SK-N-SH treated with all-trans-retinoic acid at 6 μM for 48 hours (cell line): ENCODE results near the gene FAM184A.

Experiments used
- ATAC-seq: fragments of 200-7000 bp; cut with Tn5 transposase; 3 replicates; pipeline ENCODE4 v1.9.1; 2020; ENCODE audit warnings: mild to moderate bottlenecking, moderate library complexity
- ARNTL ChIP-seq: fragments of 450-650 bp; formaldehyde crosslinking; IDR thresholded peaks from 2 replicates; pipeline ENCODE4 v1.5.0; 2020; ENCODE audit warnings: low read depth, mild to moderate bottlenecking, moderate library complexity, borderline replicate concordance
- BACH2 ChIP-seq: fragments of 250-450 bp; sonication (Bioruptor Pico); IDR thresholded peaks from 2 replicates; pipeline ENCODE4 v1.9.0; 2021; ENCODE audit warnings: mild to moderate bottlenecking, borderline replicate concordance
- CREB5 ChIP-seq: fragments of 250-450 bp; sonication (Bioruptor Pico); IDR thresholded peaks from 2 replicates; pipeline ENCODE4 v1.5.1; 2020; ENCODE audit warnings: low read depth, mild to moderate bottlenecking, moderate library complexity
- CSDC2 ChIP-seq: fragments of 250-450 bp; sonication (Bioruptor Pico); IDR thresholded peaks from 2 replicates; pipeline ENCODE4 v1.5.0; 2020; ENCODE audit warnings: mild to moderate bottlenecking, moderate library complexity
- CSRNP3 ChIP-seq: fragments of 250-450 bp; sonication (Bioruptor Pico); IDR thresholded peaks from 2 replicates; pipeline ENCODE4 v1.5.1; 2021; ENCODE audit warnings: mild to moderate bottlenecking, moderate library complexity
- ESRRG ChIP-seq: fragments of 250-450 bp; sonication (Bioruptor Pico); IDR thresholded peaks from 2 replicates; pipeline ENCODE4 v1.6.1; 2021; ENCODE audit warnings: mild to moderate bottlenecking
- GLIS3 ChIP-seq: fragments of 250-450 bp; sonication (Bioruptor Pico); IDR thresholded peaks from 2 replicates; pipeline ENCODE4 v1.5.0; 2020; ENCODE audit warnings: mild to moderate bottlenecking, moderate library complexity
- ISL1 ChIP-seq: fragments of 250-450 bp; sonication (Bioruptor Pico); IDR thresholded peaks from 2 replicates; pipeline ENCODE4 v2.1.2; 2022; ENCODE audit warnings: mild to moderate bottlenecking, moderate library complexity
- OSR1 ChIP-seq: fragments of 250-450 bp; sonication (Bioruptor Pico); IDR thresholded peaks from 2 replicates; pipeline ENCODE4 v1.8.0; 2022; ENCODE audit warnings: moderate library complexity, mild to moderate bottlenecking, inconsistent platforms
- RARB ChIP-seq: fragments of 250-450 bp; sonication (Bioruptor Pico); IDR thresholded peaks from 2 replicates; pipeline ENCODE4 v1.8.0; 2021; ENCODE audit warnings: mild to moderate bottlenecking, moderate library complexity
- SNAI2 ChIP-seq: fragments of 250-450 bp; sonication (Bioruptor Pico); IDR thresholded peaks from 2 replicates; pipeline ENCODE4 v1.5.0; 2020; ENCODE audit warnings: mild to moderate bottlenecking, moderate library complexity
- TCF4 ChIP-seq: fragments of 250-450 bp; sonication (Bioruptor Pico); IDR thresholded peaks from 2 replicates; pipeline ENCODE4 v1.8.0; 2021; ENCODE audit warnings: mild to moderate bottlenecking, moderate library complexity, borderline replicate concordance
- TOX ChIP-seq: fragments of 250-450 bp; sonication (Bioruptor Pico); IDR thresholded peaks from 2 replicates; pipeline ENCODE4 v1.8.0; 2021; ENCODE audit warnings: mild to moderate bottlenecking, moderate library complexity, borderline replicate concordance
- TSHZ2 ChIP-seq: fragments of 250-450 bp; sonication (Bioruptor Pico); IDR thresholded peaks from 2 replicates; pipeline ENCODE4 v1.5.0; 2020; ENCODE audit warnings: mild to moderate bottlenecking, moderate library complexity
- ZC3H10 ChIP-seq: fragments of 250-450 bp; sonication (Bioruptor Pico); IDR thresholded peaks from 2 replicates; pipeline ENCODE4 v1.5.1; 2021; ENCODE audit warnings: mild to moderate bottlenecking, moderate library complexity
- ZFP3 ChIP-seq: fragments of 250-450 bp; sonication (Bioruptor Pico); IDR thresholded peaks from 2 replicates; pipeline ENCODE4 v1.5.0; 2020; ENCODE audit warnings: mild to moderate bottlenecking, moderate library complexity
- ZFP30 ChIP-seq: fragments of 450-650 bp; formaldehyde crosslinking; IDR thresholded peaks from 2 replicates; pipeline ENCODE4 v1.5.0; 2022; ENCODE audit warnings: mild to moderate bottlenecking, moderate library complexity
- ZNF565 ChIP-seq: fragments of 450-650 bp; formaldehyde crosslinking; conservative IDR thresholded peaks from 2 replicates; pipeline ENCODE4 v1.5.0; 2020; ENCODE audit warnings: low read depth, mild to moderate bottlenecking, moderate library complexity
- ZNF70 ChIP-seq: fragments of 450-650 bp; formaldehyde crosslinking; IDR thresholded peaks from 2 replicates; pipeline ENCODE4 v1.5.0; 2020; ENCODE audit warnings: mild to moderate bottlenecking, moderate library complexity
- ZNF8 ChIP-seq: fragments of 450-650 bp; formaldehyde crosslinking; IDR thresholded peaks from 2 replicates; pipeline ENCODE4 v1.5.0; 2020; ENCODE audit warnings: mild to moderate bottlenecking, moderate library complexity
- TF ChIP-seq, protein P1 (sequence below): fragments of 250-450 bp; sonication (Bioruptor Pico); IDR thresholded peaks from 2 replicates; pipeline ENCODE4 v1.8.0; 2020; ENCODE audit warnings: mild to moderate bottlenecking, moderate library complexity, borderline replicate concordance

The FAM184A gene

GRCh38 chr6:119067091-119067490 is 11.4 kb downstream of the FAM184A start (continued):
- no peak for TF ChIP-seq ZC3H10

GRCh38 chr6:119066517-119066916 is 11.9 kb downstream of the FAM184A start:
- TF ChIP-seq, protein P1, sequence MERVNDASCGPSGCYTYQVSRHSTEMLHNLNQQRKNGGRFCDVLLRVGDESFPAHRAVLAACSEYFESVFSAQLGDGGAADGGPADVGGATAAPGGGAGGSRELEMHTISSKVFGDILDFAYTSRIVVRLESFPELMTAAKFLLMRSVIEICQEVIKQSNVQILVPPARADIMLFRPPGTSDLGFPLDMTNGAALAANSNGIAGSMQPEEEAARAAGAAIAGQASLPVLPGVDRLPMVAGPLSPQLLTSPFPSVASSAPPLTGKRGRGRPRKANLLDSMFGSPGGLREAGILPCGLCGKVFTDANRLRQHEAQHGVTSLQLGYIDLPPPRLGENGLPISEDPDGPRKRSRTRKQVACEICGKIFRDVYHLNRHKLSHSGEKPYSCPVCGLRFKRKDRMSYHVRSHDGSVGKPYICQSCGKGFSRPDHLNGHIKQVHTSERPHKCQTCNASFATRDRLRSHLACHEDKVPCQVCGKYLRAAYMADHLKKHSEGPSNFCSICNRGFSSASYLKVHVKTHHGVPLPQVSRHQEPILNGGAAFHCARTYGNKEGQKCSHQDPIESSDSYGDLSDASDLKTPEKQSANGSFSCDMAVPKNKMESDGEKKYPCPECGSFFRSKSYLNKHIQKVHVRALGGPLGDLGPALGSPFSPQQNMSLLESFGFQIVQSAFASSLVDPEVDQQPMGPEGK (CRISPR knock-in tag) = no peak
- TF ChIP-seq BACH2 (CRISPR knock-in tag) (no peak), CSDC2 (CRISPR knock-in tag) (no peak), CREB5 (CRISPR knock-in tag) (no peak), CSRNP3 (CRISPR knock-in tag) (no peak), TCF4 (no peak), ZNF70 (CRISPR knock-in tag) (no peak), TSHZ2 (CRISPR knock-in tag) (no peak), GLIS3 (CRISPR knock-in tag) (no peak), SNAI2 (CRISPR knock-in tag) (no peak), ZFP3 (CRISPR knock-in tag) (no peak), RARB (no peak), OSR1 (CRISPR knock-in tag) (no peak), ZC3H10 (no peak)
- no peak for ATAC-seq

GRCh38 chr6:119065955-119066354 is 12.5 kb downstream of the FAM184A start:
- no peak for ATAC-seq

DNA sequence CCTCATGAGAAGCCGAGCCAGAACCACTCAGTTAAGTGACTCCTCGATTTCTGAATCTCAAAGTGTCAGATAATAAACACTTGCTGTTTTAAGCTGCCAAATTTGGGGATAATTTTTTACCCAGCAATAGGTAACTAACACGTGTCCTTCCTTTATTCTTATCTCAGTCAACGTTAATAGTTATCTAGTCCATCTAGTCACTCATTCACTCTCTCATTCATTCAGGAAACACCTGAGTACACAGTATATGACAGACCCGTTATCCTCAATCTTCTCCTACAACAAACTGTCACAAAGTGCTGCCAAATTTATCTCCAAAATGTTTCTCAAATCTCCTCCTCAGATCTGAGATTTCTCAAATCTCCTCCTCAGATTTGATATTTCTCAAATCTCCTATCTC is 13.1 kb downstream of the FAM184A start:
- ATAC-seq = no peak
- TF ChIP-seq SNAI2 (CRISPR knock-in tag) (no peak), ESRRG (CRISPR knock-in tag) (no peak), TCF4 (no peak), GLIS3 (CRISPR knock-in tag) (no peak), ZNF8 (CRISPR knock-in tag) (no peak), ZC3H10 (no peak), RARB (no peak)
- TF ChIP-seq, all 23 proteins: peak for 0

More at GRCh38 chr6:119065955-119066354, 12.5 kb downstream of the FAM184A start:
- TF ChIP-seq OSR1 (CRISPR knock-in tag) (no peak), ISL1 (CRISPR knock-in tag) (no peak), CSDC2 (CRISPR knock-in tag) (no peak), ZFP30 (CRISPR knock-in tag) (no peak)

DNA sequence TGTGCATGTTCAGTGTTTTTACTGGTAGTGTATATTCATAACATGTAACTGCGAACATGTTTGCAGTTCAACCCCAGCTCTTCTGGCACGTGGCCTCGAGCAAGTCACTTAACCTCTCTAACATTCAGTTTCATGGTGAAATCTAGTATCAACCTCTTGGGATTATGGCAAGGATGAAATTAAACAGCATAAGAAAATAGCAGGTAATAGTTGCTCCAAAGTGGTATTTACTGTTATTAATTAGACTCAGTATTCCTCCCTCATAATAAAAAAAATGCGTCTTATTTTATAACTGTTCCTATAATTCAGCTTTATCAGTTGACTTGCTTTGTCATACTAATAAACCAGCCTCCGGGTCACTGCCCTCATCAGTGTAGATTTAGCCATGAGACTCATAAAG is 15.0 kb downstream of the FAM184A start:
- ATAC-seq = no peak
- TF ChIP-seq, protein P1 (CRISPR knock-in tag) = no peak
- TF ChIP-seq BACH2 (CRISPR knock-in tag) (no peak), ZFP3 (CRISPR knock-in tag) (no peak), ISL1 (CRISPR knock-in tag) (no peak), ZNF565 (no peak), RARB (no peak), OSR1 (CRISPR knock-in tag) (no peak), ZC3H10 (no peak), TOX (CRISPR knock-in tag) (no peak), CSDC2 (CRISPR knock-in tag) (no peak), ZNF8 (CRISPR knock-in tag) (no peak), ARNTL (CRISPR knock-in tag) (no peak), TSHZ2 (CRISPR knock-in tag) (no peak)
